Right forelimb (tissue), 1 donor: ENCODE data around the gene SPINK5.

Source experiments
- DNase-seq: peaks from one replicate; pipeline ENCODE4 v3.0.0-alpha.2; 2018

The SPINK5 gene

GRCh38 chr5:148186248-148187003 is 122.6 kb downstream of the SPINK5 start:
- no peak for DNase-seq
